IPS DF 6.9 (cell line): ENCODE results near the gene ADAMTS13.

Experiments
- DNase-seq: peaks from one replicate; pipeline ENCODE4 v3.0.0-alpha.2; 2013; ENCODE audit warnings: low read depth, low spot score
- H3K27ac ChIP-seq: one replicate; pipeline ENCODE4 v1.5.1; 2013; ENCODE audit warnings: low read length, control low read depth
- H3K27me3 ChIP-seq: 2 replicates; pipeline ENCODE4 v1.6.1; 2013; ENCODE audit warnings: mild to moderate bottlenecking, low read length; ENCODE audit not compliant: control insufficient read depth, insufficient read depth
- H3K36me3 ChIP-seq: 2 replicates; pipeline ENCODE4 v1.6.1; 2013; ENCODE audit warnings: low read length; ENCODE audit not compliant: control insufficient read depth, insufficient read depth
- H3K4me1 ChIP-seq: 2 replicates; pipeline ENCODE4 v1.6.1; 2013; ENCODE audit warnings: low read length; ENCODE audit not compliant: control insufficient read depth, insufficient read depth
- H3K4me3 ChIP-seq: 2 replicates; pipeline ENCODE4 v1.5.1; 2013; ENCODE audit warnings: mild to moderate bottlenecking, low read length
- H3K9me3 ChIP-seq: 2 replicates; pipeline ENCODE4 v1.6.1; 2013; ENCODE audit warnings: low read length, inconsistent platforms; ENCODE audit not compliant: control insufficient read depth, insufficient read depth
- WGBS: extraction: QIAGEN DNeasy Blood & Tissue Kit; methylation state at CpG from one replicate; pipeline ENCODE4 v1.1.7; 2013; ENCODE audit warnings: mixed read lengths, missing lambda C conversion rate; ENCODE audit not compliant: insufficient read length, insufficient coverage; 5-methylcytosine and 5-hydroxymethylcytosine counted together

ADAMTS13 gene

GRCh38 chr9:133452562-133452961 is 30.4 kb downstream of the ADAMTS13 start:
- no peak overlapping the region for H3K27ac ChIP-seq
- WGBS, result no CpG with 5 or more reads among the region's 7 CpGs
- DNase-seq, result no peak
- H3K36me3 ChIP-seq, result no peaks in the 10 kb centered on the region; the same call in 1 of the 2 replicates
- H3K4me3 ChIP-seq, result no peak overlapping the region
- no peaks in the 10 kb centered on the region for H3K27me3 ChIP-seq
- no peaks in the 10 kb centered on the region for H3K4me1 ChIP-seq
- H3K9me3 ChIP-seq, result no peaks in the 10 kb centered on the region

- DNase-seq, result no peak
- H3K36me3 ChIP-seq, result no peaks in the 10 kb centered on the region; the same call in 1 of the 2 replicates
- no peaks in the 10 kb centered on the region for H3K4me1 ChIP-seq
- no peak overlapping the region for H3K4me3 ChIP-seq
- H3K27ac ChIP-seq, result no peak overlapping the region
- H3K9me3 ChIP-seq, result no peaks in the 10 kb centered on the region
- no CpG with 5 or more reads among the region's 11 CpGs for WGBS
- H3K27me3 ChIP-seq, result no peaks in the 10 kb centered on the region
These were observed 31.5 kb downstream of the ADAMTS13 start for GRCh38 chr9:133453651-133454050.

GRCh38 chr9:133454325-133454724 is 32.2 kb downstream of the ADAMTS13 start:
- DNase-seq, result no peak
- no peak overlapping the region for H3K27ac ChIP-seq
- peaks cover 1% of the 10 kb centered on the region; the same call in 1 of the 2 replicates for H3K4me1 ChIP-seq
- no peaks in the 10 kb centered on the region for H3K9me3 ChIP-seq
- WGBS, result no CpG with 5 or more reads among the region's 19 CpGs
- H3K4me3 ChIP-seq, result no peak overlapping the region
- H3K27me3 ChIP-seq, result no peaks in the 10 kb centered on the region
- no peaks in the 10 kb centered on the region; the same call in 1 of the 2 replicates for H3K36me3 ChIP-seq

- Histone ChIP-seq H3K4me1 (peaks cover 1% of the 10 kb centered on the region; the same call in 1 of the 2 replicates), H3K36me3 (no peaks in the 10 kb centered on the region; the same call in 1 of the 2 replicates), H3K27me3 (no peaks in the 10 kb centered on the region), H3K9me3 (no peaks in the 10 kb centered on the region), H3K4me3 (no peak overlapping the region), H3K27ac (no peak overlapping the region)
- no CpG with 5 or more reads among the region's 20 CpGs for WGBS
- no peak for DNase-seq
These were observed 32.9 kb downstream of the ADAMTS13 start for GRCh38 chr9:133454943-133455673.

GRCh38 chr9:133455936-133456335 is 33.8 kb downstream of the ADAMTS13 start:
- no peak for DNase-seq
- Histone ChIP-seq H3K4me3 (no peak overlapping the region), H3K27me3 (no peaks in the 10 kb centered on the region), H3K27ac (no peak overlapping the region), H3K36me3 (no peaks in the 10 kb centered on the region; the same call in 1 of the 2 replicates), H3K4me1 (peaks cover 1% of the 10 kb centered on the region; the same call in 1 of the 2 replicates), H3K9me3 (no peaks in the 10 kb centered on the region)
- no CpG with 5 or more reads among the region's 11 CpGs for WGBS

- no peak overlapping the region for H3K27ac ChIP-seq
- H3K36me3 ChIP-seq, result no peaks in the 10 kb centered on the region; the same call in 1 of the 2 replicates
- no CpG with 5 or more reads among the region's 9 CpGs for WGBS
- no peak for DNase-seq
- H3K9me3 ChIP-seq, result no peaks in the 10 kb centered on the region
- H3K4me3 ChIP-seq, result no peak overlapping the region
- no peaks in the 10 kb centered on the region for H3K27me3 ChIP-seq
- H3K4me1 ChIP-seq, result peaks cover 3% of the 10 kb centered on the region; the same call in 1 of the 2 replicates
These were observed 34.2 kb downstream of the ADAMTS13 start for GRCh38 chr9:133456409-133456808.

GRCh38 chr9:133457233-133457632 is 35.1 kb downstream of the ADAMTS13 start:
- no peaks in the 10 kb centered on the region for H3K9me3 ChIP-seq
- no peak overlapping the region for H3K4me3 ChIP-seq
- H3K27ac ChIP-seq, result no peak overlapping the region
- no peaks in the 10 kb centered on the region; the same call in 1 of the 2 replicates for H3K36me3 ChIP-seq
- H3K4me1 ChIP-seq, result peaks cover 3% of the 10 kb centered on the region; the same call in 1 of the 2 replicates
- no CpG with 5 or more reads among the region's 13 CpGs for WGBS
- H3K27me3 ChIP-seq, result no peaks in the 10 kb centered on the region
- DNase-seq, result no peak

GRCh38 chr9:133457748-133458147 is 35.6 kb downstream of the ADAMTS13 start:
- WGBS, result no CpG with 5 or more reads among the region's 11 CpGs
- H3K4me3 ChIP-seq, result no peak overlapping the region
- H3K4me1 ChIP-seq, result peaks cover 3% of the 10 kb centered on the region; the same call in 1 of the 2 replicates
- no peaks in the 10 kb centered on the region for H3K27me3 ChIP-seq
- DNase-seq, result no peak
- H3K9me3 ChIP-seq, result no peaks in the 10 kb centered on the region
- no peaks in the 10 kb centered on the region; the same call in 1 of the 2 replicates for H3K36me3 ChIP-seq
- no peak overlapping the region for H3K27ac ChIP-seq

GRCh38 chr9:133458643-133459312 is 36.6 kb downstream of the ADAMTS13 start:
- H3K4me3 ChIP-seq, result no peak overlapping the region
- H3K9me3 ChIP-seq, result no peaks in the 10 kb centered on the region
- peaks cover 3% of the 10 kb centered on the region; the same call in 1 of the 2 replicates for H3K4me1 ChIP-seq
- no peaks in the 10 kb centered on the region for H3K27me3 ChIP-seq
- no peak for DNase-seq
- H3K36me3 ChIP-seq, result no peaks in the 10 kb centered on the region; the same call in 1 of the 2 replicates
- H3K27ac ChIP-seq, result no peak overlapping the region
- no CpG with 5 or more reads among the region's 16 CpGs for WGBS

- H3K36me3 ChIP-seq, result no peaks in the 10 kb centered on the region; the same call in 1 of the 2 replicates
- peak within 1 kb of the TSS; percentile 67; the same call in 1 of the 2 replicates for H3K4me3 ChIP-seq
- H3K9me3 ChIP-seq, result no peaks in the 10 kb centered on the region
- no CpG with 5 or more reads among the region's 86 CpGs for WGBS
- H3K27me3 ChIP-seq, result no peaks in the 10 kb centered on the region
- H3K4me1 ChIP-seq, result peaks cover 3% of the 10 kb centered on the region; the same call in 1 of the 2 replicates
- no peak within 1 kb of the TSS for H3K27ac ChIP-seq
- DNase-seq, result peak; percentile 84
These were observed 37.6 kb downstream of the ADAMTS13 start, which contains the start of gene CACFD1 for GRCh38 chr9:133459476-133460404. TSS of gene CACFD1 (plus strand) at chr9:133459978. CDS start at chr9:133460067, 89 bp downstream.
